RWPE1 (cell line): ENCODE results near the gene KISS1.
A peak's percentile ranks its signal among the peaks of the same experiment; 100 is the strongest.

Experiments used
- CTCF ChIA-PET: fragments of 350-600 bp; sonication (Branson Sonifier 250); formaldehyde crosslinking; extraction: SDS; loops from one replicate; lab custom pipeline; 2021; lab: Yijun Ruan, JAX
- POLR2A ChIA-PET: fragments of 400-600 bp; formaldehyde crosslinking; extraction: SDS; loops from one replicate; lab custom pipeline; 2020; ENCODE audit warnings: antibody characterized with exemption; ENCODE audit not compliant: low non-redundant PET; lab: Yijun Ruan, JAX
- DNase-seq: peaks from one replicate; pipeline ENCODE4 v3.0.0; 2012; ENCODE audit warnings: low spot score
- H3K27ac ChIP-seq: fragments of 450-650 bp; 2 replicates; pipeline ENCODE4 v1.5.1; 2017
- CTCF ChIP-seq: fragments of 450-650 bp; conservative IDR thresholded peaks from 2 replicates; pipeline ENCODE4 v1.5.1; 2017; ENCODE audit warnings: low read depth, mild to moderate bottlenecking

Gene KISS1

GRCh38 chr1:204170494-204171155, 25.7 kb downstream of the KISS1 start:
- DNase-seq, result no peak
- ChIA-PET POLR2A (interaction anchor here (0.9 kb wide), 1 partner anchor 28 kb away, joined by 3 read pairs; no protein-coding TSS in a partner anchor), CTCF (interaction anchor here (0.7 to 4.7 kb wide), 2 partner anchors 8 to 307 kb away, joined by 3 to 29 read pairs; no protein-coding TSS in a partner anchor)
- no peak for TF ChIP-seq CTCF
- no peak overlapping the region for H3K27ac ChIP-seq

- ChIA-PET CTCF (interaction anchor here (0.9 to 1.0 kb wide), 2 partner anchors 29 to 37 kb away, joined by 3 to 4 read pairs; no protein-coding TSS in a partner anchor), POLR2A (interaction anchor here (0.9 kb wide), 1 partner anchor 29 kb away, joined by 3 read pairs; no protein-coding TSS in a partner anchor)
- no peak overlapping the region for H3K27ac ChIP-seq
- no peak for DNase-seq
- no peak for TF ChIP-seq CTCF
Observed at GRCh38 chr1:204169858-204170257, 26.4 kb downstream of the KISS1 start.

GRCh38 chr1:204167730-204168129, 28.6 kb downstream of the KISS1 start:
- no peak overlapping the region for H3K27ac ChIP-seq
- POLR2A ChIA-PET, result no interaction called here
- CTCF ChIA-PET, result interaction anchor here (0.6 to 7.0 kb wide), 9 partner anchors 13 to 1559 kb away, joined by 3 to 101 read pairs (median 6); partner anchors contain the start of genes ETNK2 and PLEKHA6
- no peak for DNase-seq
- TF ChIP-seq CTCF, result no peak

- ChIA-PET POLR2A (no interaction called here), CTCF (interaction anchor here (0.6 to 7.0 kb wide), 8 partner anchors 12 to 283 kb away, joined by 3 to 144 read pairs (median 7); partner anchors contain the start of gene PLEKHA6)
- no peak for TF ChIP-seq CTCF
- no peak for DNase-seq
- H3K27ac ChIP-seq, result no peak within 1 kb of the TSS
Observed at GRCh38 chr1:204166219-204166618, 30.1 kb downstream of the KISS1 start, which contains the start of gene REN. TSS of gene REN (minus strand) at chr1:204166337. CDS start at chr1:204166293, 44 bp downstream.

GRCh38 chr1:204162494-204163074, 33.7 kb downstream of the KISS1 start:
- CTCF ChIA-PET, result interaction anchor here (0.5 to 7.0 kb wide), 72 partner anchors 9 to 341 kb away, joined by 3 to 144 read pairs (median 4); partner anchors contain the start of genes ETNK2, GOLT1A, KISS1 and PLEKHA6
- DNase-seq, result peak; percentile 95
- TF ChIP-seq CTCF, result peak; percentile 99
- H3K27ac ChIP-seq, result no peak overlapping the region
- POLR2A ChIA-PET, result no interaction called here
